NCI-H146 treated with DMSO at 0.1 percent for 48 hours (cell line): ENCODE measurements around the gene FBXO33.

Source experiments
- DNase-seq: peaks from one replicate; lab custom pipeline; 2025; ENCODE audit not compliant: unreplicated experiment; lab: John Stamatoyannopoulos, UW

The FBXO33 gene

GRCh38 chr14:39432179-39432618 is at the start of gene FBXO33:
TSS of gene FBXO33 (minus strand) at chr14:39432433. CDS start at chr14:39432162, 271 bp downstream.
- peak; percentile 89 for DNase-seq

GRCh38 chr14:39474416-39474911 is 42.2 kb upstream of the FBXO33 start:
- no peak for DNase-seq

- DNase-seq: no peak
Measured at GRCh38 chr14:39472078-39472477, 39.8 kb upstream of the FBXO33 start.

- no peak for DNase-seq
Measured at GRCh38 chr14:39469094-39469710, 37.0 kb upstream of the FBXO33 start.

- no peak for DNase-seq
Measured at GRCh38 chr14:39467889-39468524, 35.8 kb upstream of the FBXO33 start.

GRCh38 chr14:39459795-39460478 is 27.7 kb upstream of the FBXO33 start:
- DNase-seq: no peak

- DNase-seq: no peak
Measured at GRCh38 chr14:39456702-39457250, 24.5 kb upstream of the FBXO33 start.

- no peak for DNase-seq
Measured at GRCh38 chr14:39454906-39455539, 22.8 kb upstream of the FBXO33 start.

- DNase-seq: no peak
Measured at GRCh38 chr14:39452680-39453079, 20.4 kb upstream of the FBXO33 start.

- DNase-seq: no peak
Measured at GRCh38 chr14:39451811-39452210, 19.6 kb upstream of the FBXO33 start.

- peak; percentile 48 for DNase-seq
Measured at GRCh38 chr14:39447175-39447661, 15.0 kb upstream of the FBXO33 start.

- peak; percentile 30 for DNase-seq
Measured at GRCh38 chr14:39446131-39446744, 14.0 kb upstream of the FBXO33 start.

- no peak for DNase-seq
Measured at GRCh38 chr14:39442293-39442692, 10.1 kb upstream of the FBXO33 start.

GRCh38 chr14:39441805-39442204 is 9.6 kb upstream of the FBXO33 start:
- no peak for DNase-seq

- DNase-seq: no peak
Measured at GRCh38 chr14:39440975-39441374, 8.7 kb upstream of the FBXO33 start.

- no peak for DNase-seq
Measured at GRCh38 chr14:39435241-39435640, 3.0 kb upstream of the FBXO33 start.

- no peak for DNase-seq
Measured at GRCh38 chr14:39434401-39434800, 2.2 kb upstream of the FBXO33 start.

GRCh38 chr14:39433452-39433813 is 1.2 kb upstream of the FBXO33 start:
- no peak for DNase-seq

- DNase-seq: peak; percentile 89
Measured at GRCh38 chr14:39432619-39433451, 602 bp upstream of the FBXO33 start.
